WTC11 (cell line): ENCODE results near the gene PRKCSH. TPM values are rescaled to one million over a fixed set of nuclear protein-coding genes. Genes with fewer than 3 reads are reported as not detected.

Experiments used
- HMGA2 ChIP-seq: fragments of 250-450 bp; sonication (Bioruptor Pico); IDR thresholded peaks from 2 replicates; pipeline ENCODE4 v1.4.0; 2021; ENCODE audit warnings: mild to moderate bottlenecking, moderate library complexity
- JAZF1 ChIP-seq: fragments of 250-450 bp; sonication (Bioruptor Pico); IDR thresholded peaks from 2 replicates; pipeline ENCODE4 v1.9.0; 2021; ENCODE audit warnings: moderate library complexity, mild to moderate bottlenecking, inconsistent platforms
- MXD4 ChIP-seq: fragments of 250-450 bp; sonication (Bioruptor Pico); IDR thresholded peaks from 2 replicates; pipeline ENCODE4 v1.8.0; 2021; ENCODE audit warnings: mild to moderate bottlenecking, moderate library complexity, borderline replicate concordance
- NFE2L1 ChIP-seq: sonication (generic); formaldehyde crosslinking; IDR thresholded peaks from 2 replicates; pipeline ENCODE4 v1.8.1; 2023; ENCODE audit warnings: missing genetic modification reagents
- RELA ChIP-seq: sonication (generic); formaldehyde crosslinking; IDR thresholded peaks from 2 replicates; pipeline ENCODE4 v1.8.1; 2022; ENCODE audit warnings: missing genetic modification reagents, mild to moderate bottlenecking, borderline replicate concordance
- SP1 ChIP-seq: sonication (generic); formaldehyde crosslinking; conservative IDR thresholded peaks from 2 replicates; pipeline ENCODE4 v1.8.1; 2022; ENCODE audit warnings: missing genetic modification reagents
- TCF7 ChIP-seq: sonication (generic); formaldehyde crosslinking; IDR thresholded peaks from 2 replicates; pipeline ENCODE4 v1.8.0; 2022; ENCODE audit warnings: mild to moderate bottlenecking, low read depth, missing genetic modification reagents, moderate library complexity
- ZBTB21 ChIP-seq: sonication (generic); formaldehyde crosslinking; IDR thresholded peaks from 2 replicates; pipeline ENCODE4 v1.8.1; 2023; ENCODE audit warnings: mild to moderate bottlenecking, missing genetic modification reagents, borderline replicate concordance
- ZNF138 ChIP-seq: sonication (generic); formaldehyde crosslinking; conservative IDR thresholded peaks from 2 replicates; pipeline ENCODE4 v1.8.1; 2022; ENCODE audit warnings: mild to moderate bottlenecking, moderate library complexity, missing genetic modification reagents
- total RNA-seq: library from RNA; stranded (reverse); gene quantifications from 3 replicates; pipeline ENCODE4 v1.2.3, GENCODE V29; 2021
- TF ChIP-seq, protein P1 (sequence below): sonication (generic); formaldehyde crosslinking; IDR thresholded peaks from 2 replicates; pipeline ENCODE4 v1.8.0; 2023; ENCODE audit warnings: missing genetic modification reagents, mild to moderate bottlenecking, borderline replicate concordance
- TF ChIP-seq, protein P2 (sequence below): sonication (generic); formaldehyde crosslinking; IDR thresholded peaks from 2 replicates; pipeline ENCODE4 v1.8.1; 2023; ENCODE audit warnings: mild to moderate bottlenecking, missing genetic modification reagents
- TF ChIP-seq, protein P3 (sequence below): sonication (generic); formaldehyde crosslinking; IDR thresholded peaks from 2 replicates; pipeline ENCODE4 v1.8.0; 2022; ENCODE audit warnings: missing genetic modification reagents
- TF ChIP-seq, protein P4 (sequence below): sonication (generic); formaldehyde crosslinking; IDR thresholded peaks from 2 replicates; pipeline ENCODE4 v1.8.1; 2022; ENCODE audit warnings: missing genetic modification reagents, borderline replicate concordance
- TF ChIP-seq, protein P5 (sequence below): sonication (generic); formaldehyde crosslinking; IDR thresholded peaks from 2 replicates; pipeline ENCODE4 v1.8.0; 2022; ENCODE audit warnings: mild to moderate bottlenecking, missing genetic modification reagents
- TF ChIP-seq, protein P6 (sequence below): sonication (generic); formaldehyde crosslinking; IDR thresholded peaks from 2 replicates; pipeline ENCODE4 v1.8.1; 2022; ENCODE audit warnings: low read depth, missing genetic modification reagents, borderline replicate concordance
- TF ChIP-seq, protein P7 (sequence below): sonication (generic); formaldehyde crosslinking; IDR thresholded peaks from 2 replicates; pipeline ENCODE4 v1.8.0; 2022; ENCODE audit warnings: mild to moderate bottlenecking, missing genetic modification reagents
- TF ChIP-seq, protein P8 (sequence below): fragments of 250-450 bp; sonication (Bioruptor Pico); IDR thresholded peaks from 2 replicates; pipeline ENCODE4 v2.1.2; 2022; ENCODE audit warnings: mild to moderate bottlenecking, moderate library complexity
- TF ChIP-seq, protein P9 (sequence below): sonication (generic); formaldehyde crosslinking; conservative IDR thresholded peaks from 2 replicates; pipeline ENCODE4 v1.8.1; 2022; ENCODE audit warnings: mild to moderate bottlenecking, missing genetic modification reagents

Gene PRKCSH
- total RNA-seq, 1 experiment from 2014 or later, result 396 TPM

DNA sequence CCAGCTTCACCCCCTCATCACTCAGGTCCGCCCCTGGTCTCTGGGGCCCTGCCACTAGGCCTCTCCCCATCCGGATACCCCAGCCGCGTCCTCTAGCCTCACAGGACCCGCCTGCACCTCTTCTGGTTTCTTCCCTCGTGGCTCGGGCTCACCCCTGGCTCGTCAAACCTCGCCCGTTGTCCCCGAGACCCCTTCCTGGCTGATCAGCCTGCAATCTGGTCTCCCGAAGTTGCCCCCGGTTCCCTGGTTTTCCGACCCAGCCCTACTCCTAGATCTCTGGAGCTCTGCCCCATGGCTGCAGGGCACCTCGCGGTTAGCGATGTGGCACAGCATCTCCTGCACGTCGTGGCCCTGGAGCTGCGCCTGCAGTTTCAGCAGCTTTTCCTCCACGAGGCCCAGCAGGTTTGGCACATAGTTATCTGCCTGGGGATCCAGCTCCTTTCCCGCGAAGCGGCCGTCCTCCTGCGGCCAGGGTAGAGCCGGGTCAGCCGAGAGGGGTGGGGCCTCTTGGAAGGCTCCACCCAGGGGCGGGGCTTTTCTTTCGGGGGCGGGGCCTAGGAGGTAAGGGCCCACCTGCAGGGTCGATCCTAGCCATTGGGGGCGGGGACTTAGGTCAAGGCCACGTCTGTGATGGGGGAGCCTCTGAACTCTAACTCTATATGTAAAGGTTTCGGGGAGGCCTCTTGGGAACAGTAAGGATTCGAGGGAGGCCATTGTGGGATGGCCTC, 13.9 kb upstream of the PRKCSH start (continued):
- TF ChIP-seq, protein P1, sequence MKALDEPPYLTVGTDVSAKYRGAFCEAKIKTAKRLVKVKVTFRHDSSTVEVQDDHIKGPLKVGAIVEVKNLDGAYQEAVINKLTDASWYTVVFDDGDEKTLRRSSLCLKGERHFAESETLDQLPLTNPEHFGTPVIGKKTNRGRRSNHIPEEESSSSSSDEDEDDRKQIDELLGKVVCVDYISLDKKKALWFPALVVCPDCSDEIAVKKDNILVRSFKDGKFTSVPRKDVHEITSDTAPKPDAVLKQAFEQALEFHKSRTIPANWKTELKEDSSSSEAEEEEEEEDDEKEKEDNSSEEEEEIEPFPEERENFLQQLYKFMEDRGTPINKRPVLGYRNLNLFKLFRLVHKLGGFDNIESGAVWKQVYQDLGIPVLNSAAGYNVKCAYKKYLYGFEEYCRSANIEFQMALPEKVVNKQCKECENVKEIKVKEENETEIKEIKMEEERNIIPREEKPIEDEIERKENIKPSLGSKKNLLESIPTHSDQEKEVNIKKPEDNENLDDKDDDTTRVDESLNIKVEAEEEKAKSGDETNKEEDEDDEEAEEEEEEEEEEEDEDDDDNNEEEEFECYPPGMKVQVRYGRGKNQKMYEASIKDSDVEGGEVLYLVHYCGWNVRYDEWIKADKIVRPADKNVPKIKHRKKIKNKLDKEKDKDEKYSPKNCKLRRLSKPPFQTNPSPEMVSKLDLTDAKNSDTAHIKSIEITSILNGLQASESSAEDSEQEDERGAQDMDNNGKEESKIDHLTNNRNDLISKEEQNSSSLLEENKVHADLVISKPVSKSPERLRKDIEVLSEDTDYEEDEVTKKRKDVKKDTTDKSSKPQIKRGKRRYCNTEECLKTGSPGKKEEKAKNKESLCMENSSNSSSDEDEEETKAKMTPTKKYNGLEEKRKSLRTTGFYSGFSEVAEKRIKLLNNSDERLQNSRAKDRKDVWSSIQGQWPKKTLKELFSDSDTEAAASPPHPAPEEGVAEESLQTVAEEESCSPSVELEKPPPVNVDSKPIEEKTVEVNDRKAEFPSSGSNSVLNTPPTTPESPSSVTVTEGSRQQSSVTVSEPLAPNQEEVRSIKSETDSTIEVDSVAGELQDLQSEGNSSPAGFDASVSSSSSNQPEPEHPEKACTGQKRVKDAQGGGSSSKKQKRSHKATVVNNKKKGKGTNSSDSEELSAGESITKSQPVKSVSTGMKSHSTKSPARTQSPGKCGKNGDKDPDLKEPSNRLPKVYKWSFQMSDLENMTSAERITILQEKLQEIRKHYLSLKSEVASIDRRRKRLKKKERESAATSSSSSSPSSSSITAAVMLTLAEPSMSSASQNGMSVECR, result no peak
- TF ChIP-seq HMGA2 (CRISPR knock-in tag) (no peak), NFE2L1 (CRISPR knock-in tag) (no peak), MXD4 (CRISPR knock-in tag) (no peak), RELA (CRISPR knock-in tag) (no peak), TCF7 (CRISPR knock-in tag) (no peak), ZNF138 (CRISPR knock-in tag) (peak; percentile 73; the same call in 1 of the 2 replicates), JAZF1 (CRISPR knock-in tag) (no peak), SP1 (CRISPR knock-in tag) (peak; percentile 20; the same call in 1 of the 2 replicates), ZBTB21 (CRISPR knock-in tag) (0 out of 2 replicates have a peak, but pooled peaks have one; percentile 25)
- TF ChIP-seq, protein P2, sequence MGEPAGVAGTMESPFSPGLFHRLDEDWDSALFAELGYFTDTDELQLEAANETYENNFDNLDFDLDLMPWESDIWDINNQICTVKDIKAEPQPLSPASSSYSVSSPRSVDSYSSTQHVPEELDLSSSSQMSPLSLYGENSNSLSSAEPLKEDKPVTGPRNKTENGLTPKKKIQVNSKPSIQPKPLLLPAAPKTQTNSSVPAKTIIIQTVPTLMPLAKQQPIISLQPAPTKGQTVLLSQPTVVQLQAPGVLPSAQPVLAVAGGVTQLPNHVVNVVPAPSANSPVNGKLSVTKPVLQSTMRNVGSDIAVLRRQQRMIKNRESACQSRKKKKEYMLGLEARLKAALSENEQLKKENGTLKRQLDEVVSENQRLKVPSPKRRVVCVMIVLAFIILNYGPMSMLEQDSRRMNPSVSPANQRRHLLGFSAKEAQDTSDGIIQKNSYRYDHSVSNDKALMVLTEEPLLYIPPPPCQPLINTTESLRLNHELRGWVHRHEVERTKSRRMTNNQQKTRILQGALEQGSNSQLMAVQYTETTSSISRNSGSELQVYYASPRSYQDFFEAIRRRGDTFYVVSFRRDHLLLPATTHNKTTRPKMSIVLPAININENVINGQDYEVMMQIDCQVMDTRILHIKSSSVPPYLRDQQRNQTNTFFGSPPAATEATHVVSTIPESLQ (CRISPR knock-in tag), result no peak
- TF ChIP-seq, protein P3, sequence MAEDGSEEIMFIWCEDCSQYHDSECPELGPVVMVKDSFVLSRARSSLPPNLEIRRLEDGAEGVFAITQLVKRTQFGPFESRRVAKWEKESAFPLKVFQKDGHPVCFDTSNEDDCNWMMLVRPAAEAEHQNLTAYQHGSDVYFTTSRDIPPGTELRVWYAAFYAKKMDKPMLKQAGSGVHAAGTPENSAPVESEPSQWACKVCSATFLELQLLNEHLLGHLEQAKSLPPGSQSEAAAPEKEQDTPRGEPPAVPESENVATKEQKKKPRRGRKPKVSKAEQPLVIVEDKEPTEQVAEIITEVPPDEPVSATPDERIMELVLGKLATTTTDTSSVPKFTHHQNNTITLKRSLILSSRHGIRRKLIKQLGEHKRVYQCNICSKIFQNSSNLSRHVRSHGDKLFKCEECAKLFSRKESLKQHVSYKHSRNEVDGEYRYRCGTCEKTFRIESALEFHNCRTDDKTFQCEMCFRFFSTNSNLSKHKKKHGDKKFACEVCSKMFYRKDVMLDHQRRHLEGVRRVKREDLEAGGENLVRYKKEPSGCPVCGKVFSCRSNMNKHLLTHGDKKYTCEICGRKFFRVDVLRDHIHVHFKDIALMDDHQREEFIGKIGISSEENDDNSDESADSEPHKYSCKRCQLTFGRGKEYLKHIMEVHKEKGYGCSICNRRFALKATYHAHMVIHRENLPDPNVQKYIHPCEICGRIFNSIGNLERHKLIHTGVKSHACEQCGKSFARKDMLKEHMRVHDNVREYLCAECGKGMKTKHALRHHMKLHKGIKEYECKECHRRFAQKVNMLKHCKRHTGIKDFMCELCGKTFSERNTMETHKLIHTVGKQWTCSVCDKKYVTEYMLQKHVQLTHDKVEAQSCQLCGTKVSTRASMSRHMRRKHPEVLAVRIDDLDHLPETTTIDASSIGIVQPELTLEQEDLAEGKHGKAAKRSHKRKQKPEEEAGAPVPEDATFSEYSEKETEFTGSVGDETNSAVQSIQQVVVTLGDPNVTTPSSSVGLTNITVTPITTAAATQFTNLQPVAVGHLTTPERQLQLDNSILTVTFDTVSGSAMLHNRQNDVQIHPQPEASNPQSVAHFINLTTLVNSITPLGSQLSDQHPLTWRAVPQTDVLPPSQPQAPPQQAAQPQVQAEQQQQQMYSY (CRISPR knock-in tag), result no peak
- TF ChIP-seq, protein P4, sequence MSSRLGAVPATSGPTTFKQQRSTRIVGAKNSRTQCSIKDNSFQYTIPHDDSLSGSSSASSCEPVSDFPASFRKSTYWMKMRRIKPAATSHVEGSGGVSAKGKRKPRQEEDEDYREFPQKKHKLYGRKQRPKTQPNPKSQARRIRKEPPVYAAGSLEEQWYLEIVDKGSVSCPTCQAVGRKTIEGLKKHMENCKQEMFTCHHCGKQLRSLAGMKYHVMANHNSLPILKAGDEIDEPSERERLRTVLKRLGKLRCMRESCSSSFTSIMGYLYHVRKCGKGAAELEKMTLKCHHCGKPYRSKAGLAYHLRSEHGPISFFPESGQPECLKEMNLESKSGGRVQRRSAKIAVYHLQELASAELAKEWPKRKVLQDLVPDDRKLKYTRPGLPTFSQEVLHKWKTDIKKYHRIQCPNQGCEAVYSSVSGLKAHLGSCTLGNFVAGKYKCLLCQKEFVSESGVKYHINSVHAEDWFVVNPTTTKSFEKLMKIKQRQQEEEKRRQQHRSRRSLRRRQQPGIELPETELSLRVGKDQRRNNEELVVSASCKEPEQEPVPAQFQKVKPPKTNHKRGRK, result no peak
- TF ChIP-seq, protein P5, sequence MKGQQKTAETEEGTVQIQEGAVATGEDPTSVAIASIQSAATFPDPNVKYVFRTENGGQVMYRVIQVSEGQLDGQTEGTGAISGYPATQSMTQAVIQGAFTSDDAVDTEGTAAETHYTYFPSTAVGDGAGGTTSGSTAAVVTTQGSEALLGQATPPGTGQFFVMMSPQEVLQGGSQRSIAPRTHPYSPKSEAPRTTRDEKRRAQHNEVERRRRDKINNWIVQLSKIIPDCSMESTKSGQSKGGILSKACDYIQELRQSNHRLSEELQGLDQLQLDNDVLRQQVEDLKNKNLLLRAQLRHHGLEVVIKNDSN (CRISPR knock-in tag), result 0 out of 2 replicates have a peak, but pooled peaks have one; percentile 20
- TF ChIP-seq, protein P6, sequence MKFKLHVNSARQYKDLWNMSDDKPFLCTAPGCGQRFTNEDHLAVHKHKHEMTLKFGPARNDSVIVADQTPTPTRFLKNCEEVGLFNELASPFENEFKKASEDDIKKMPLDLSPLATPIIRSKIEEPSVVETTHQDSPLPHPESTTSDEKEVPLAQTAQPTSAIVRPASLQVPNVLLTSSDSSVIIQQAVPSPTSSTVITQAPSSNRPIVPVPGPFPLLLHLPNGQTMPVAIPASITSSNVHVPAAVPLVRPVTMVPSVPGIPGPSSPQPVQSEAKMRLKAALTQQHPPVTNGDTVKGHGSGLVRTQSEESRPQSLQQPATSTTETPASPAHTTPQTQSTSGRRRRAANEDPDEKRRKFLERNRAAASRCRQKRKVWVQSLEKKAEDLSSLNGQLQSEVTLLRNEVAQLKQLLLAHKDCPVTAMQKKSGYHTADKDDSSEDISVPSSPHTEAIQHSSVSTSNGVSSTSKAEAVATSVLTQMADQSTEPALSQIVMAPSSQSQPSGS, result no peak
- TF ChIP-seq, protein P7, sequence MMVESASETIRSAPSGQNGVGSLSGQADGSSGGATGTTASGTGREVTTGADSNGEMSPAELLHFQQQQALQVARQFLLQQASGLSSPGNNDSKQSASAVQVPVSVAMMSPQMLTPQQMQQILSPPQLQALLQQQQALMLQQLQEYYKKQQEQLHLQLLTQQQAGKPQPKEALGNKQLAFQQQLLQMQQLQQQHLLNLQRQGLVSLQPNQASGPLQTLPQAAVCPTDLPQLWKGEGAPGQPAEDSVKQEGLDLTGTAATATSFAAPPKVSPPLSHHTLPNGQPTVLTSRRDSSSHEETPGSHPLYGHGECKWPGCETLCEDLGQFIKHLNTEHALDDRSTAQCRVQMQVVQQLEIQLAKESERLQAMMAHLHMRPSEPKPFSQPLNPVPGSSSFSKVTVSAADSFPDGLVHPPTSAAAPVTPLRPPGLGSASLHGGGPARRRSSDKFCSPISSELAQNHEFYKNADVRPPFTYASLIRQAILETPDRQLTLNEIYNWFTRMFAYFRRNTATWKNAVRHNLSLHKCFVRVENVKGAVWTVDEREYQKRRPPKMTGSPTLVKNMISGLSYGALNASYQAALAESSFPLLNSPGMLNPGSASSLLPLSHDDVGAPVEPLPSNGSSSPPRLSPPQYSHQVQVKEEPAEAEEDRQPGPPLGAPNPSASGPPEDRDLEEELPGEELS (CRISPR knock-in tag), result no peak
- TF ChIP-seq, protein P8, sequence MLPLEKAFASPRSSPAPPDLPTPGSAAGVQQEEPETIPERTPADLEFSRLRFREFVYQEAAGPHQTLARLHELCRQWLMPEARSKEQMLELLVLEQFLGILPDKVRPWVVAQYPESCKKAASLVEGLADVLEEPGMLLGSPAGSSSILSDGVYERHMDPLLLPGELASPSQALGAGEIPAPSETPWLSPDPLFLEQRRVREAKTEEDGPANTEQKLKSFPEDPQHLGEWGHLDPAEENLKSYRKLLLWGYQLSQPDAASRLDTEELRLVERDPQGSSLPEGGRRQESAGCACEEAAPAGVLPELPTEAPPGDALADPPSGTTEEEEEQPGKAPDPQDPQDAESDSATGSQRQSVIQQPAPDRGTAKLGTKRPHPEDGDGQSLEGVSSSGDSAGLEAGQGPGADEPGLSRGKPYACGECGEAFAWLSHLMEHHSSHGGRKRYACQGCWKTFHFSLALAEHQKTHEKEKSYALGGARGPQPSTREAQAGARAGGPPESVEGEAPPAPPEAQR, result no peak
- TF ChIP-seq, protein P9, sequence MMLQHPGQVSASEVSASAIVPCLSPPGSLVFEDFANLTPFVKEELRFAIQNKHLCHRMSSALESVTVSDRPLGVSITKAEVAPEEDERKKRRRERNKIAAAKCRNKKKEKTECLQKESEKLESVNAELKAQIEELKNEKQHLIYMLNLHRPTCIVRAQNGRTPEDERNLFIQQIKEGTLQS (CRISPR knock-in tag), result no peak
